Measurements from ENCODE around the gene KRT31.
"Not testable (repeated sequence)": the region's sequence is repeated elsewhere in the genome, so short reads cannot be mapped to it uniquely, and the experiment has no call there.

KRT31 gene

DNA sequence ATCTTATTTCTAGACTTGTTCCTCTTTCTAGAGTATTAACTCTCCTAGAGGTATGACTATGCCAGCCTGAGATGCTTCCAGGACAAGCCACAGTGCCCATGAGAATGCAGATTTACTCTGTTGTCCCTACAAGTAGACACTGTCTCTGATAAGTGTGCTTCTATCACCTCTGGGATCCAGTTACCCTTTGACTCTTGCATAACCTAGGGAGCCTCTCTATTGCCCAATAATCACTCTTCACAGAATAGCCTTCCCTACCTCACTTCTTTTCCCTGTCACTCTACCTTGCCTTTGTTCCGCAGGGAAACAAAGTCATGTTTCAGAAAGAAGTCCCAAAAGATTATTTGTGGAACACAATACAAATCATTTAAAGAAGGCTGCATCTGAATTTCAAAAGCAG, 13.7 kb downstream of the KRT31 start:
- DNase-seq: no peak

DNA sequence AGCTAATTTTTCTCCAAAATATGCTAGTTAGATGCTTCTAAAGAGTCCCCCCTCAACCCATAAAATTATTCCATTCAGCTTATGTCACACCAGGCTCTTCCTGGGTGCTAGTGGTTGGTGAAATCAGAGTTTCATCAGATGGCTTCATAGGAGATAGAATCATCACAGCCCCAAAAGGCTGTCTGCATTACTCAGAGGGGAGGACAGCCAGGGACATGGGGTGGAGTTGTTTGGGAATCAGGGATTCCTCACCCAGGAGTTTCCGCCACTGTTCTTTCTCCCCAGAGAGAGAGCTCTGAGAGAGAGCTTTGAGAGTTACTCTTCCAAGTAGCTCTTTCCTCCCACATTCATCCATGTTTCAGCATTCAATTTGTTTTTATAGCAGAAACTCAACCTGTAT, 15.0 kb downstream of the KRT31 start:
- no peak for DNase-seq

DNA sequence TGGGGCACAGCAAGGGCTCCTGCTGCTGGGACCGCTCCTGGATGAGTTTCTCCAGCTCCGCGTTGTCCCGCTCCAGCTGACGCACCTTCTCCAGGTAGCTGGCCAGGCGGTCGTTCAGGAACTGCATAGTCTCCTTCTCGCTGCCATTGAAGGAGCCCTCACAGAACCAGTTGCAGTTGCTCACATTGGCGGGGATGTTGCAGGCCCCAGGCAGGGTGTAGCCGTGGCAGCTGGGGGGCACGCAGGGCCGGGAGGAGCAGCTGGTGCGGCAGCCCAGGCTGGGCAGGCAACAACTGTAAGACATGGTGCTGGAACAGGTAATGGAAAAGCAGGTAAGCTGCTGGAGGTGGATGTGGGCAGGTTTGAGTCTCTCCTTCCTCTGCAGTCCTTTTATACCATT, 15.5 kb downstream of the KRT31 start, which contains the start of gene KRT34:
TSS of gene KRT34 (minus strand) at position 364 of the 400 bp plus-strand sequence. CDS start at position 304, 60 bp downstream.
- not testable (repeated sequence) for DNase-seq

DNA sequence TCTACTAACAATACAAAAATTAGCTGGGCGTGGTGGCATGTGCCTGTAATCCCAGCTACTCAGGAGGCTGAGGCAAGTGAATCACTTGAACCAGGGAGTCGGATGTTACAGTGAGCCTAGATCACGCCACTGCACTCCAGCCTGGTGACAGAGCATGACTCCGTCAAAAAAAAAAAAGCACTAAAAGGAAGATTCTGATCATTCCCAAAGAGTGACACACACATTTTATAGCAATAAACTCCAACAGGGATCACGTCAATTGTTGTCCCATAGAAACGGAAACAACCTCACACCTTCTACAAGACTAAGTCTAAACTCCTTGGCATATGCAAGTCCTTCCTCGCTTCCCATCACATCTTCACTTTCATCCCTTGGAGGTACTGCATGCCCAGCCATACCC, 17.3 kb downstream of the KRT31 start:
- not testable (repeated sequence) for DNase-seq

DNA sequence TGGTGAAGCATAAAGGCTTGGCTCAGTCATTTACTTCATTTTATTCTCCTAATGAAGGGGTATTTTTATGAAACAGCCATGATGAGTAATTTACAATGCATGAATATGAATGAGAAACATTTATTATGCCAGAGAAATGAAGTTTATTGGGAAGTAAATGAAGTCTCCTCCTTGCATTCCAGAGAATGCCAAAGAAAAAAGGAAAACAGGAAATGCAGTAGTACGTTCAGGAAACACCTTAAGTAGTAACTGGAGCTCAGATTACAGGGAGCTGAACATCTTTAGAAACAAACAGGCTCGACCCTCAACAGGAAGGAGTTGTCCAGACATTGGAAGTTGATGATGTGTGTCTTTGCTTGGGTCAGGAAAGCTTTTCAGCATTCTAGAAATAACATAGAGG, 19.9 kb downstream of the KRT31 start:
- DNase-seq: no peak

DNA sequence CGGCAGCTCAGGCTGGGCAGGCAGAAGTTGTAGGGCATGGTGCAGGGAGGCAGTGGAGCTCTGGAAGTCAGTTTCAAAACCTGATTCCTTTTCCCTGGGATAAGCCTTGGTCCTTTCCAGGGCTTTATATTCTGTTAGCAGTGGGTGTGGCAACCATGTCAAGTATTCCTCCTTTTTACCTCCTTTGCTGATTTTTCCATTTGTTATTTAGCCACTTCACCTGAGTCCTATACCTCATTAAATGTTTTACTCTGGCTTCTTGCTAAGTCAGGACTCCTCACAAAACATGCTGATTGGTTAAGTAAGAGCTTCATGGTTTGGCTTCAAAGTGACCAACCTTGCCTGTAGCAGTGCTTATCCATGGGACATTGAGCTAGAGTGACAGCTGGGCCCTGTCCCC, 27.7 kb downstream of the KRT31 start, which contains the start of gene KRT33B:
TSS of gene KRT33B (minus strand) at position 101 of the 400 bp plus-strand sequence. CDS start at position 38, 63 bp downstream.
- no peak for DNase-seq

DNA sequence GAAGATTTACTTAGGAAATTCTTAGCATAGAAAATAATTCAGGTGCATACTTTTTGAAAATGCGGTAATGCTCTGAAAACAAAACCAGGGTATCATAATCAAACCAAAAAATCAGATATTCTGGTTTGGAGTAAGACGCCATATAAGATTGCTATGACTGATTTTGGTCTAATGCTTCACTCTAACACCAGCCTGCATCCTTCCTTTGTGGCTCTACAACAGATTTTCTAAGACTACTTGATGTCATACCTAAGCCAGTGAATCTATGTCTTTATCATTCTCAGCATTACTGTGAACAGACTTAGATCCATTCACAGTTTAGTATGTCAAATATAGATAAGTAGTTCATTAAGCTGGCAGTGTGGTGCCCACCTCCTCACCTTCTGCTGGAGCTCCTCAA, 28.4 kb downstream of the KRT31 start:
- DNase-seq: no peak

DNA sequence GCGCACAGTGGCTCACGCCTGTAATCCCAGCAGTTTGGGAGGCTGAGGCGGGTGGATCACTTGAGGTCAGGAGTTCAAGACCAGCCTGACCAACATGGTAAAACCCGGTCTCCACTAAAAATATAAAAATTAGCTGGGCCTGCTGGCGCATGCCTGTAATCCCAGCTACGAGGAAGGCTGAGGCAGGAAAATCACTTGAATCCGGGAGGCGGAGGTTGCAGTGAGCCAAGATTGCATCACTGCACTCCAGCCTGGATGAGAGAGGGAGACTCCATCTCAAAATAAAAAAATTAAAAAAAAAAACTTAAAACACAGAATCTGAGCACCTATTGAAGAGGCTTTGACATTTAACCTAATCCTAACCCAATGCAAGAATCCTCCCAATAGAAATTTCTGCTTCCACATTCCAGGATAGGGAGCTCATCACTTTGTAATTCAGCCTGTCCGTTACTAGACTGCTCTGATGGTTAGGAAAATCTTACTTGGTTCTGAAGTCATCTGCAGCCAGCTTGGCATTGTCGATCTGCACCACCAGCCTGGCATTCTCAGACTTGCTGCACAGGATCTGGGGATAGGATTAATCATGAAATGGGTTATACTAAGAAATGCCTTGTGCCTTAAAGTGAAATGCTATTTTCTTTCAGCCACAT, 29.9 kb downstream of the KRT31 start:
- no peak for DNase-seq

DNA sequence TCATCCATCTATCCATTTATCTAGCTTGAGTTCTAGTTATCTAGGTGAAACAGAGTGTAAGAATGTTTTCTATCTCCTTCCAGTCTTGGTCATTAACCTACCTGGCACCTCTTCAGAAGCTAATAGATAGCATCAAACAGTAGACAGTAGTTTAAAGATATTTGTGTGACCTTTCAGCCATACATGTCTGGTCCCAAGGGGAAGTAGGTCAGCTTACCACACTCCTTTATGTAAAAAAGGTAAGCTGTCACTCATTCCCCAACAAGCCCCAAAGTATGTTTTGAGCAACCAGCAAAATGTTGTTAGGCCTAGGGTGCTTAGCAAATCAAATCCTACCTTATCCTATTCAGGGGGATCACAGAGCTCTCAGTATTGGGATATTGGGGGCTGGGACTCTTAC, 31.3 kb downstream of the KRT31 start:
- no peak for DNase-seq

DNA sequence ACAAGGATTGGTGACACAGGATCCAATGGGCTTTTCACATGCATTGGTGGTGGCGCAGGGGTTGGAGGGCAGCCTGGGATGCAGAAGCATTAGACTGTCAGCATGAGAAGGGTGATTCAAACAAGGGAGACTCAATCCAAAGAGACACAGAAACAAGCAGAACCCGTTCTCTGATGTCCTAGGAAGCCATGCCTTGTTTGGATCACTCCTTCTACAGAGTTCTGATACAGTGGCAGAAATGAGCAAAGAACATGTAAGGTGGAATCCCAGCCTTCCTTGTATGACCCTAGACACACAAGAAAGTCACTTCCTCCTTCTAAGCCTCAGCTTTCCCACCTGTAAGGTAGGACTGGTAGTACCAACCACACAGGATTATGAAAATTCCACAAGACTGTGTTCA, 33.5 kb downstream of the KRT31 start:
- DNase-seq: no peak

DNA sequence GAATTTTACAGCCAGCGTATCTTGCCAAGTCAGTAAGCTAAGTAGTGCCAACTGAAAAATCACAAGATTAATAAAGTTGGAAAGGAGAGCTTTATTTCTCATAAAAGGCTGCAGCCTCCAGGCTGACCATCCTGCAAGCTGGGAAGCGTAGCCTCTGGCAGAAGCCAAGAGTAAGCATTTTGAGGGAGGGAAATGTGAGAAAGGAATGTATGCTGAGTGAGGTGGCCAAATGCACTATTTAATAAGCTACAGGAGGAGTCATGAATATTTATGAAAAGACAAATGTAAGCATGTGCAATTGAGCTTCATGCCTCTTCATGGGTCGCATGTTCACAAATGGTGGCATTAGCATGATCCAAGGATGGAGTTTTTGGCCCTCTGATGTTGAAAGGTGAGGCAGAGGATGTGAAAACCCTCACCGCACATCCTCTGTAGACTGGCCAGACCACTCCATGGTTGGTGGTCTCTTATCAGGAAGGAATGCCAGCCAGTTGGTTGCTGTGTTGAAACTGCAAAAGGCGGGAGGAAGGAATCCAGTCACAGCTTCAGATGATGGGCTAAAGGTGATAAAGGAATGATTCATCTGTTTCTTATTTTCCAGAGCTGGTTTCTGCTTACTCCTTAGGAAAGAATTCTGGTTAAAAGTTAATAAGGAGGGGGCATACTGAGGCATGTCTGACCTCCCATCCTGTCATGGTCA, 37.0 kb downstream of the KRT31 start:
- no peak for DNase-seq

DNA sequence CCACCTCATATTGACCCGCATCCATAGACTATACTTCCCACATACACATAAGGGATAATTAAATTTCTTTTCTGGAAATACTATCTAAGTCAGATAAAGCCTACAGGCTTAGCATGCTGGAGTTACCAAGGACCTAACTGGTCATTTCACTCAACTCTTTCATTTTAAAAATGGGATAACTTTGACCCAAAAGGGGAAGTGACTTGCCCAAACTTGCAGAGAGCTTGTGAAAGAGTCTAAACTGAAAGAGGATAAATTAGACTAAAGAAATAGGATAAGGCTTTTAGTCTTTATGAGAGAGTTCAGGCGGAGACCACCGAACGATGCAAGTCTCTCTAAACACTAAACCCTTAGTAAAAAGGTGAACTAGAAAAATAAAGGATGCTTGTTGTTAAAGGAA, 42.9 kb downstream of the KRT31 start:
- no peak for DNase-seq

DNA sequence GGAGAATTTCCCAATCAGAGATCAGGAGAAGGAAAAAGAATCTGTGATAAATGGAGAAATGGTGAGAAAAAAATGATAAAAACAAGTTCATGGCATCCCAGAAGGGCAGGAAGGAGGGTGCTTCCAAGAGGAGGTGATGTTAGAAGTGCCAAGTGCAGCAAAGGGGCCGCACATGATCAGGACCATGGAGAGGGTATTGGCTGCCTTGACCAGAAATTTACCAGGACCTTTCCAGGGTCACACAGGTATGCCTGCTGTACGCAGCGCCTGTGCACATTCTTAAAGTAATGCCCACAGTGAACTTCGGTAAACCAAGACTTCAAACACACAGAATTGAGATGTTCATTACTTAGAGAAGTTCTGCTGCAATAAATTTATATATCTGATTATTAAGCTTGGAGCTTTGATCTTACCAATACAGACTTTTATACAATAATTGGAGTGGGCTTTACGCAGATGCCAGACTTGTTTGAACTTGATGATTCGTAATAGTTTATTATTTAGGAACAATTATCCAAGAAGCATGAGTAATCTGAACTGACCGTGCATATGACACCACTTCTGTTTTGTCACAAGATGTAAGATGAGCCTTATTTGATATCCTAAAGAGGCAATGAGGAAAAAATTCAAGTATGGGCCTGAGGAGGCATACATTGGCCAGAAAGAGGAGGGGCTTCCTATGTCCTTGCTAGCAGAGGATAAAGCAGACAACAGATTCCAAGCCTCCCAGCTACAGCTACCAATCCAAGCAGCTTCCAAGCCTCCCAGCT, 44.6 kb downstream of the KRT31 start:
- DNase-seq: no peak

DNA sequence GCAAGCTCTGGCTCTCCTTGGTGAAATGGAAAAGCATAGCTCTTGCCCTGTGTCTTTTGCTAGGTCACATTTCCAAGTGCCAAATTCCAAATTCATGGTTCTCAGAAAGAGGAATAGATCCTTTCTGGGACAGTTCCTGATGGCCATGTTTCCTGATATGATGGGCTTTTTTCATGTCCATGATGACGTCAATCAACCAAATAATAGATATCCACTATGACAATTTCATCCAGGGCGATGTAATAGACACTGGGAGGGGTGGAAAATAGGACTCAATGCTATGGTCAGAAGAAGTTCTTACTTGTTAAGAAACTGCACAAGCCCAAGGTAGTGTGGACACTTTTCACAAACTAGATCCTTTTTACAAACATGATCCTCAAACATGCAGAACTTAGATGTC, 46.2 kb downstream of the KRT31 start:
- DNase-seq: no peak

DNA sequence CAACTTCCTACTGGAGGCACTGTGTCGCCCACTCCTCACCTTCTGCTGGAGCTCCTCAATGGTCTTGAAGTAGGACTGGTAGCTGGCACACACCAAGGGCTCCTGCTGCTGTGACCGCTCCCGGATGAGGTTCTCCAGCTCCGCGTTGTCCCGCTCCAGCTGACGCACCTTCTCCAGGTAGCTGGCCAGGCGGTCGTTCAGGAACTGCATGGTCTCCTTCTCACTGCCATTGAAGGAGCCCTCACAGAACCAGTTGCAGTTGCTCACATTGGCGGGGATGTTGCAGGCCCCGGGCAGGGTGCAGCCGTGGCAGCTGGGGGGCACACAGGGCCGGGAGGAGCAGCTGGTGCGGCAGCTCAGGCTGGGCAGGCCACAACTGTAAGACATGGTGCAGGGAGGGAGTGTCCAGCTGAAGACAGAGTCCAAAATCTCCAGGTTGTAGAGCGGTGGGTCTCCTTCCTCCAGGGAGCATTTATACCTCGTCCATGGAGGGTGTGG, 47.0 kb downstream of the KRT31 start, which contains the start of gene KRT33A:
TSS of gene KRT33A (minus strand) at position 448 of the 498 bp plus-strand sequence. CDS start at position 387, 61 bp downstream.
- DNase-seq: not testable (repeated sequence)

DNA sequence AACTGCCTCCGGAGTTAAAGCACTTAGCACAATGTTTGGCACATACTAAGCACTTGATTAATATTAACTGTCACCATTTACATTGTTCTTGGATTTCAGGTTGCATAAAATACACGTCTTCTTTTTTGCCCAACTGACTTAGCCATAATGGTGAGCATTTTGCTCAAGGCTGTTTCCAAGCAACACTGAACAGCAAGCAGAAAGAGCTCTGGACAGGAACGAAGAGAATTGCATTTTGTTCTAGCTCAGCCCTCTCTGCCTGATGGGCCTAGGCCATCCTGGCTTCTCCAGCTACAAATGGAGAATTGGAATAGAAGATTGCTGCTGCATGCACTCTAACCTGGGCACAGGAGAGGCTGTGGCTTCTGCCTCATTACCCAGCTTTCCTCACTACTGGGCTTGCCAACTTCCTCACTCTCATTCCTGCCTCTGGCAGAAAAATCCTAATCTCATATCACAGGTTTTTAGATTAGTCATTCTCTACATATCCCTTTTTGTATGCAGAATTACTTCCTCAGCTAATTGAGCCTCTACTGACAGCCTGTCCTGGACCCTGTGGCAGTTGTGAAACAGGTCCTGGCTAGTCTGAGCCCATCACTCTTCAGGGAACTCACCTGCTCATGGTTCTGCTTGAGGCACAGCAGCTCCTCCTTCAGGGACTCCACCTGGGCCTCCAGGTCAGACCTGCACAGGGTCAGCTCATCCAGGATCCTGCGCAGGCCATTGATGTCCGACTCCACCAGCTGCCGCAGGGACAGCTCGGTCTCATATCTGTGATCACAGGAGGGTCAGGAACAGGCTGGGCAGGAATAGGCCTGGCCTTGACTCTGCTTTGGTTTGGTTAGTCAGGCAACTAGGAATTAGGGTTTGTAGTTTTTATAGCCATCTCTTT, 49.3 kb downstream of the KRT31 start:
- no peak for DNase-seq

DNA sequence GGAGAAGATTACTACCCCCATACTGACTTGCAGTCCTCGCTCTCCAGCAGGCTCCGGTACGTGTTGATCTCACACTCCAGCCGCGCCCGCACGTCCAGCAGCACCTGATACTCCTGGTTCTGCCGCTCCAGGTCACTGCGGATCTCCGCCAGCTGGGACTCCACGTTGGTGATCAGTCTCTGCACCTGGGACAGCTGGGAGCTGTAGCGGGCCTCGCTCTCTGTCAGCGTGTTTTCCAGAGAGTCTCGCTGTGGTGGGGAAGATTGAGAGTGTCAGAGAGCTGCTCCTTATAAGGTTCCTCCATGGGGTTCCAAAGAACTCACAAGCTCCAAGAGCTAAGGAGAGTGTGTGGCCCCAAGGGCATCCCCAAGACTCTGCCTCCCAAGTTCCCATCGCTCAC, 51.0 kb downstream of the KRT31 start:
- not testable (repeated sequence) for DNase-seq

DNA sequence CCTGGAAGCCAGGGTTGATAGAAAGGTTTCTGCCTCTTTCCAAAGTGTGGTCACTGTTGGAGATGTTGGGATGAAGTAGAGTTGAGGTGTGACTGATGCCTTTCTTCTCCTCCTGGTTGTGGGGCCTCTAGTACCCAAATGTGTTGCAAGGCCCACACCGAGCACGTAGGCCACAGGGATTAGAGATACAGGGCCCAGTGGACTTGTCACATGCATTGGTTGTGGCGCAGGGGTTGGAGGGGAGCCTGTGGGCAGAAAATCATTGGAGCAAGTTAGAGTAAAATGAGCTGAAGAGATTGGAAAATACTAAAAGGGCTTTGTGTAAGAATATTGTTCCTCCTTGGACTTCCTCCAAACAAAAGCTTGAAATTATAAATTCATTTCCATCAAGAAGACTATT, 51.4 kb downstream of the KRT31 start:
- DNase-seq: no peak

All from NCI-H2029 treated with DMSO at 0.1 percent for 48 hours (cell line).